ENCODE results near the gene SPOUT1. TPM values are rescaled to one million over a fixed set of nuclear protein-coding genes. Genes with fewer than 3 reads are reported as not detected.
"Not testable (repeated sequence)": the region's sequence is repeated elsewhere in the genome, so short reads cannot be mapped to it uniquely, and the experiment has no call there.

The SPOUT1 gene
- total RNA-seq, 4 donors from 2014 or later: 26.4 to 71.7 (median 39.0) TPM

- H3K4me1 ChIP-seq, H3K36me3 ChIP-seq, H3K4me3 ChIP-seq, H3K9me3 ChIP-seq, H3K27me3 ChIP-seq: not testable (repeated sequence)
- DNase-seq (ENCODE audit: low spot score in 2 of 2): peak in 1 of 2 donors; percentile 60
- H3K27ac ChIP-seq: peak overlapping the region in 2 of 4 donors; percentile 38 to 61
- WGBS, 2 donors: 55 to 57% methylated on average over 10 of the region's 10 CpGs
- TF ChIP-seq CTCF (IDR thresholded peaks at IDR 0.05): peak; percentile 50 to 74 (median 54)
Observed at GRCh38 chr9:128851779-128852600, 22.4 kb upstream of the SPOUT1 start.

- not testable (repeated sequence) for DNase-seq (ENCODE audit: low spot score in 2 of 2)
- 76 to 87% methylated on average over 10 of the region's 10 CpGs for WGBS, 2 donors
Observed at GRCh38 chr9:128851024-128851423, 21.4 kb upstream of the SPOUT1 start.

GRCh38 chr9:128847803-128848202 lies 18.2 kb upstream of the SPOUT1 start:
- peaks cover 0 to 15% (median 0%) of the 10 kb centered on the region in 3 donors for H3K36me3 ChIP-seq
- no peak overlapping the region for H3K27ac ChIP-seq
- no peak overlapping the region for H3K4me3 ChIP-seq
- H3K9me3 ChIP-seq: peaks cover 0 to 8% (median 0%) of the 10 kb centered on the region in 4 donors
- 89 to 95% methylated on average over 1 of the region's 1 CpG for WGBS, 2 donors
- no peaks in the 10 kb centered on the region for H3K27me3 ChIP-seq
- DNase-seq (ENCODE audit: low spot score in 2 of 2): no peak
- H3K4me1 ChIP-seq: no peaks in the 10 kb centered on the region
- TF ChIP-seq CTCF (IDR thresholded peaks at IDR 0.05) (no peak), POLR2A (IDR thresholded peaks at IDR 0.05) (no peak), EP300 (IDR thresholded peaks at IDR 0.05) (no peak)

More at GRCh38 chr9:128851024-128851423, 21.4 kb upstream of the SPOUT1 start:
- H3K36me3 ChIP-seq, H3K9me3 ChIP-seq, H3K27me3 ChIP-seq, H3K4me3 ChIP-seq, H3K4me1 ChIP-seq: not testable (repeated sequence)
- H3K27ac ChIP-seq: peak overlapping the region in 1 of 4 donors; percentile 61

GRCh38 chr9:128846680-128847030 lies 17.1 kb upstream of the SPOUT1 start:
- no peak for DNase-seq (ENCODE audit: low spot score in 2 of 2)
- whole genome bisulfite sequencing, 2 donors: 89 to 92% methylated on average over 3 of the region's 3 CpGs
- no peak overlapping the region for H3K27ac ChIP-seq
- H3K9me3 ChIP-seq: peaks cover 0 to 8% (median 0%) of the 10 kb centered on the region in 4 donors
- H3K4me3 ChIP-seq: no peak overlapping the region
- H3K4me1 ChIP-seq: no peaks in the 10 kb centered on the region
- TF ChIP-seq EP300 (IDR thresholded peaks at IDR 0.05): no peak
- TF ChIP-seq POLR2A (IDR thresholded peaks at IDR 0.05): no peak
- TF ChIP-seq CTCF (IDR thresholded peaks at IDR 0.05): no peak
- peaks cover 0 to 27% (median 0%) of the 10 kb centered on the region in 3 donors for H3K36me3 ChIP-seq
- H3K27me3 ChIP-seq: no peaks in the 10 kb centered on the region

- peaks cover 0 to 37% (median 0%) of the 10 kb centered on the region in 3 donors for H3K36me3 ChIP-seq
- H3K9me3 ChIP-seq: peaks cover 0 to 3% (median 0%) of the 10 kb centered on the region in 4 donors
- no peak overlapping the region for H3K4me3 ChIP-seq
- H3K27ac ChIP-seq: no peak overlapping the region
- no peaks in the 10 kb centered on the region for H3K27me3 ChIP-seq
- TF ChIP-seq EP300 (IDR thresholded peaks at IDR 0.05): no peak
- no peak for TF ChIP-seq POLR2A (IDR thresholded peaks at IDR 0.05)
- no peak for TF ChIP-seq CTCF (IDR thresholded peaks at IDR 0.05)
- WGBS, 2 donors: 64% methylated on average over 12 of the region's 13 CpGs
- no peaks in the 10 kb centered on the region for H3K4me1 ChIP-seq
- DNase-seq (ENCODE audit: low spot score in 2 of 2): no peak
Observed at GRCh38 chr9:128845186-128845931, 15.8 kb upstream of the SPOUT1 start.

- not testable (repeated sequence) for H3K27ac ChIP-seq; H3K9me3 ChIP-seq; H3K4me3 ChIP-seq; DNase-seq (ENCODE audit: low spot score in 2 of 2); H3K27me3 ChIP-seq; H3K4me1 ChIP-seq
- H3K36me3 ChIP-seq: peaks cover 0 to 50% (median 0%) of the 10 kb centered on the region in 3 donors
- WGBS, 2 donors: 95 to 98% methylated on average over 7 of the region's 7 CpGs
Observed at GRCh38 chr9:128843171-128843570, 13.6 kb upstream of the SPOUT1 start.

All from tibial nerve (tissue), 4 donors.